Vagina (tissue), 2 donors: Measurements from ENCODE around the gene PCYT2.

ENCODE experiments used
- POLR2A ChIP-seq, 2 donors: fragments of 450-650 bp; IDR thresholded peaks; one replicate each; pipeline ENCODE4 v1.6.1; 2017; ENCODE audit warnings: antibody characterized with exemption in 2 of 2, mild to moderate bottlenecking in 2 of 2, moderate library complexity in 2 of 2
- POLR2AphosphoS5 ChIP-seq, 2 donors: sonication (generic); formaldehyde crosslinking; IDR thresholded peaks; one replicate each; pipeline ENCODE4 v1.9.0; 2017; ENCODE audit warnings: antibody characterized with exemption in 2 of 2, mild to moderate bottlenecking in 2 of 2, low read depth in 1 of 2; ENCODE audit not compliant: insufficient read depth in 1 of 2
- TF ChIP-seq, protein P1 (sequence below), 3 experiments: fragments of 450-650 bp in 2 of 3; fragments of 200-600 bp in 1 of 3; sonication (generic) in 1 of 3; IDR thresholded peaks; one replicate each; pipeline ENCODE4 v1.5.1; 2017 to 2019; ENCODE audit warnings: antibody characterized with exemption in 3 of 3, mild to moderate bottlenecking in 2 of 3, moderate library complexity in 2 of 3

DNA sequence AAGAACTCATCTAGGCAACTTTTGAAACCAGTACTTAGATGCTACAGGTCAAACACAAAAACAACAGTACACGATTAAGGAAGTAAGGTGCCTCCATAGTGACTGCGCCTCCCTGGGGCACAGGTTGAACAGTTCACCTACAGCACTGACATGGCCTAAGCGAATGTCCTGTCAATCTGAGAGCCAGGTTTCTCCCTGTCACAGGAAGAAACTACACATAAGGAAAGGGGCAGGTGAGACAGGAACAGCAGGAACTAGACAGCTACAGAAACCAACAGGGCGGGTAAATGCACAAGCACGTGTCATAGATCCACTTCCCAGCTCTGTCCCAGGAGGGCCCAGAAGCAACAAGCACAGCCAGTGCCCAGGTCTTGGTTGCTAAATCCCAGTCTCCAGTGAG is 32.1 kb downstream of the PCYT2 start:
- TF ChIP-seq, protein P1, sequence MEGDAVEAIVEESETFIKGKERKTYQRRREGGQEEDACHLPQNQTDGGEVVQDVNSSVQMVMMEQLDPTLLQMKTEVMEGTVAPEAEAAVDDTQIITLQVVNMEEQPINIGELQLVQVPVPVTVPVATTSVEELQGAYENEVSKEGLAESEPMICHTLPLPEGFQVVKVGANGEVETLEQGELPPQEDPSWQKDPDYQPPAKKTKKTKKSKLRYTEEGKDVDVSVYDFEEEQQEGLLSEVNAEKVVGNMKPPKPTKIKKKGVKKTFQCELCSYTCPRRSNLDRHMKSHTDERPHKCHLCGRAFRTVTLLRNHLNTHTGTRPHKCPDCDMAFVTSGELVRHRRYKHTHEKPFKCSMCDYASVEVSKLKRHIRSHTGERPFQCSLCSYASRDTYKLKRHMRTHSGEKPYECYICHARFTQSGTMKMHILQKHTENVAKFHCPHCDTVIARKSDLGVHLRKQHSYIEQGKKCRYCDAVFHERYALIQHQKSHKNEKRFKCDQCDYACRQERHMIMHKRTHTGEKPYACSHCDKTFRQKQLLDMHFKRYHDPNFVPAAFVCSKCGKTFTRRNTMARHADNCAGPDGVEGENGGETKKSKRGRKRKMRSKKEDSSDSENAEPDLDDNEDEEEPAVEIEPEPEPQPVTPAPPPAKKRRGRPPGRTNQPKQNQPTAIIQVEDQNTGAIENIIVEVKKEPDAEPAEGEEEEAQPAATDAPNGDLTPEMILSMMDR (IDR thresholded peaks at IDR 0.05) = no peak
- TF ChIP-seq POLR2A (IDR thresholded peaks at IDR 0.05) (no peak), POLR2AphosphoS5 (IDR thresholded peaks at IDR 0.05; ENCODE audit: insufficient read depth in 1 of 2, low read depth in 1 of 2) (no peak)
